DOHH2 (cell line): ENCODE measurements around the gene GRIK2.

ENCODE experiments used
- H3F3A ChIP-seq: fragments of 200-600 bp; sonication (generic), shearing (Covaris generic); 2 replicates; pipeline ENCODE4 v1.6.0; 2016; ENCODE audit warnings: antibody characterized with exemption, mild to moderate bottlenecking; ENCODE audit not compliant: control insufficient read depth, insufficient read depth
- H3K27ac ChIP-seq: fragments of 200-600 bp; sonication (generic); 2 replicates; pipeline ENCODE4 v1.5.1; 2014; ENCODE audit warnings: low read depth, mild to moderate bottlenecking, low read length, moderate library complexity
- H3K27me3 ChIP-seq: fragments of 200-600 bp; sonication (generic); 2 replicates; pipeline ENCODE4 v1.6.1; 2014; ENCODE audit warnings: mild to moderate bottlenecking, low read length, mixed read lengths; ENCODE audit not compliant: control insufficient read depth
- H3K36me3 ChIP-seq: fragments of 200-600 bp; sonication (generic); 2 replicates; pipeline ENCODE4 v1.6.1; 2014; ENCODE audit warnings: mild to moderate bottlenecking, low read length, moderate library complexity, mixed read lengths; ENCODE audit not compliant: control insufficient read depth
- H3K4me1 ChIP-seq: fragments of 200-600 bp; sonication (generic); 2 replicates; pipeline ENCODE4 v1.6.1; 2014; ENCODE audit warnings: mild to moderate bottlenecking, low read length, mixed read lengths; ENCODE audit not compliant: control insufficient read depth
- H3K4me2 ChIP-seq: fragments of 200-600 bp; sonication (generic); 2 replicates; pipeline ENCODE4 v1.6.0; 2014; ENCODE audit warnings: mild to moderate bottlenecking, low read length, moderate library complexity
- H3K4me3 ChIP-seq: fragments of 200-600 bp; sonication (generic); 2 replicates; pipeline ENCODE4 v1.5.1; 2014; ENCODE audit warnings: mild to moderate bottlenecking, low read length, mixed read lengths
- H3K79me2 ChIP-seq: fragments of 200-600 bp; sonication (generic); 2 replicates; pipeline ENCODE4 v1.6.1; 2014; ENCODE audit warnings: mild to moderate bottlenecking, low read length, mixed read lengths; ENCODE audit not compliant: control insufficient read depth
- H3K9me2 ChIP-seq: fragments of 200-600 bp; sonication (generic); replicated peaks from 2 replicates; pipeline ENCODE4 v1.6.1; 2014; ENCODE audit warnings: mild to moderate bottlenecking, low read length, mixed read lengths; ENCODE audit not compliant: control insufficient read depth
- H3K9me3 ChIP-seq: fragments of 200-600 bp; sonication (generic); 2 replicates; pipeline ENCODE4 v1.6.1; 2014; ENCODE audit warnings: antibody characterized with exemption, low read length, mixed read lengths; ENCODE audit not compliant: control insufficient read depth, insufficient read depth
- H4K20me1 ChIP-seq: fragments of 200-600 bp; sonication (generic); 2 replicates; pipeline ENCODE4 v1.6.0; 2014; ENCODE audit warnings: low read depth, mild to moderate bottlenecking, antibody characterized with exemption, low read length, moderate library complexity; ENCODE audit not compliant: control insufficient read depth, insufficient read depth
- CTCF ChIP-seq: fragments of 200-600 bp; sonication (generic); IDR thresholded peaks from one replicate; pipeline ENCODE4 v1.5.1; 2014; ENCODE audit warnings: antibody characterized with exemption, mild to moderate bottlenecking, low read depth, low read length; ENCODE audit not compliant: poor library complexity, severe bottlenecking
- EZH2phosphoT487 ChIP-seq: fragments of 200-600 bp; sonication (generic); IDR thresholded peaks from 2 replicates; pipeline ENCODE4 v1.6.1; 2017; ENCODE audit warnings: borderline replicate concordance, mild to moderate bottlenecking, antibody characterized with exemption, low read length, moderate library complexity, mixed read lengths

The GRIK2 gene

GRCh38 chr6:101755931-101756330 is 362.4 kb downstream of the GRIK2 start:
- Histone ChIP-seq H3K9me2 (no peaks in the 10 kb centered on the region), H3K27me3 (no peaks in the 10 kb centered on the region), H3K4me1 (no peaks in the 10 kb centered on the region), H4K20me1 (no peaks in the 10 kb centered on the region), H3K9me3 (no peaks in the 10 kb centered on the region), H3K79me2 (no peaks in the 10 kb centered on the region), H3K36me3 (no peaks in the 10 kb centered on the region), H3F3A (no peaks in the 10 kb centered on the region), H3K27ac (no peak overlapping the region), H3K4me3 (no peak overlapping the region), H3K4me2 (no peak overlapping the region)
- TF ChIP-seq CTCF (no peak), EZH2phosphoT487 (no peak)

GRCh38 chr6:101758368-101758767 is 364.9 kb downstream of the GRIK2 start:
- no peak overlapping the region for H3K4me3 ChIP-seq
- H3K9me3 ChIP-seq = no peaks in the 10 kb centered on the region
- H3K27ac ChIP-seq = no peak overlapping the region
- no peaks in the 10 kb centered on the region for H3K79me2 ChIP-seq
- no peaks in the 10 kb centered on the region for H4K20me1 ChIP-seq
- no peaks in the 10 kb centered on the region for H3F3A ChIP-seq
- no peaks in the 10 kb centered on the region for H3K27me3 ChIP-seq
- no peaks in the 10 kb centered on the region for H3K36me3 ChIP-seq
- H3K9me2 ChIP-seq = no peaks in the 10 kb centered on the region
- H3K4me2 ChIP-seq = no peak overlapping the region
- H3K4me1 ChIP-seq = no peaks in the 10 kb centered on the region
- TF ChIP-seq CTCF (no peak), EZH2phosphoT487 (no peak)

GRCh38 chr6:101760843-101761621 is 367.5 kb downstream of the GRIK2 start:
- H3K4me1 ChIP-seq = no peaks in the 10 kb centered on the region
- H3K9me2 ChIP-seq = no peaks in the 10 kb centered on the region
- no peak overlapping the region for H3K4me2 ChIP-seq
- TF ChIP-seq EZH2phosphoT487 = no peak
- no peak for TF ChIP-seq CTCF
- no peaks in the 10 kb centered on the region for H3K9me3 ChIP-seq
- no peaks in the 10 kb centered on the region for H4K20me1 ChIP-seq
- no peak overlapping the region for H3K27ac ChIP-seq
- H3K79me2 ChIP-seq = no peaks in the 10 kb centered on the region
- no peaks in the 10 kb centered on the region for H3F3A ChIP-seq
- no peak overlapping the region for H3K4me3 ChIP-seq
- H3K27me3 ChIP-seq = no peaks in the 10 kb centered on the region
- H3K36me3 ChIP-seq = no peaks in the 10 kb centered on the region
